HEK293 (cell line): ENCODE data around the gene SPEM2.

ENCODE experiments used
- CTCF ChIA-PET: fragments of 350-600 bp; formaldehyde crosslinking; extraction: SDS; loops from one replicate; lab custom pipeline; 2021; ENCODE audit warnings: antibody characterized with exemption; lab: Yijun Ruan, JAX
- POLR2A ChIA-PET: fragments of 300-600 bp; formaldehyde crosslinking; extraction: SDS; loops from one replicate; lab custom pipeline; 2020; ENCODE audit warnings: antibody characterized with exemption, inconsistent platforms; lab: Yijun Ruan, JAX
- H3K27ac ChIP-seq: fragments of 200-500 bp; sonication (Bioruptor generic); 2 replicates; pipeline ENCODE4 v1.5.1; 2014; ENCODE audit warnings: low read depth, low read length, control low read depth, inconsistent platforms; ENCODE audit errors: extremely low read depth
- H3K36me3 ChIP-seq, 2 experiments: fragments of 200-500 bp in 1 of 2; sonication (Bioruptor generic) in 1 of 2; 1 replicate in 1 of 2; 2 replicates in 1 of 2; pipeline ENCODE4 v1.5.1; 2014 to 2017; ENCODE audit warnings: inconsistent platforms in 2 of 2, low read length in 2 of 2; ENCODE audit not compliant: control insufficient read depth in 2 of 2, insufficient read depth in 1 of 2
- H3K4me1 ChIP-seq: fragments of 200-500 bp; sonication (Bioruptor generic); 2 replicates; pipeline ENCODE4 v1.5.1; 2014; ENCODE audit warnings: mild to moderate bottlenecking, low read length, inconsistent platforms; ENCODE audit not compliant: control insufficient read depth, insufficient read depth
- H3K4me3 ChIP-seq: 2 replicates; pipeline ENCODE4 v1.5.1; 2011; ENCODE audit warnings: low read depth, mild to moderate bottlenecking, control low read depth, low read length, moderate library complexity
- H3K9me3 ChIP-seq: fragments of 200-500 bp; sonication (Bioruptor generic); 2 replicates; pipeline ENCODE4 v1.5.1; 2014; ENCODE audit warnings: low read depth, low read length, inconsistent platforms; ENCODE audit not compliant: control insufficient read depth, insufficient read depth
- FEZF1 ChIP-seq: fragments of 450-650 bp; formaldehyde crosslinking; IDR thresholded peaks from 2 replicates; pipeline ENCODE4 v1.5.1; 2016; ENCODE audit warnings: missing biosample characterization, missing genetic modification characterization
- INSM2 ChIP-seq: fragments of 450-650 bp; formaldehyde crosslinking; IDR thresholded peaks from 2 replicates; pipeline ENCODE4 v1.5.1; 2016; ENCODE audit warnings: missing biosample characterization, missing genetic modification characterization
- PRDM1 ChIP-seq: fragments of 450-650 bp; formaldehyde crosslinking; IDR thresholded peaks from 2 replicates; pipeline ENCODE4; 2016; ENCODE audit warnings: missing biosample characterization, missing genetic modification characterization
- PRDM10 ChIP-seq: fragments of 450-650 bp; formaldehyde crosslinking; IDR thresholded peaks from 2 replicates; pipeline ENCODE4 v1.5.1; 2016; ENCODE audit warnings: missing biosample characterization, missing genetic modification characterization
- SALL2 ChIP-seq: fragments of 450-650 bp; formaldehyde crosslinking; IDR thresholded peaks from 2 replicates; pipeline ENCODE4 v1.5.0; 2017; ENCODE audit warnings: missing biosample characterization, mild to moderate bottlenecking, missing genetic modification characterization, borderline replicate concordance
- YY1 ChIP-seq: fragments of 450-650 bp; formaldehyde crosslinking; IDR thresholded peaks from 2 replicates; pipeline ENCODE4 v1.5.1; 2018; ENCODE audit warnings: missing biosample characterization, missing genetic modification characterization
- ZBTB49 ChIP-seq: fragments of 450-650 bp; formaldehyde crosslinking; IDR thresholded peaks from 2 replicates; pipeline ENCODE4 v1.5.1; 2016; ENCODE audit warnings: missing biosample characterization, missing genetic modification characterization, low read depth
- ZFHX2 ChIP-seq: fragments of 450-650 bp; formaldehyde crosslinking; conservative IDR thresholded peaks from 2 replicates; pipeline ENCODE4 v1.5.1; 2016; ENCODE audit warnings: missing biosample characterization, missing genetic modification characterization
- ZNF239 ChIP-seq: fragments of 450-650 bp; formaldehyde crosslinking; IDR thresholded peaks from 2 replicates; pipeline ENCODE4 v1.5.1; 2016; ENCODE audit warnings: missing biosample characterization, missing genetic modification characterization
- ZNF266 ChIP-seq: fragments of 450-650 bp; formaldehyde crosslinking; IDR thresholded peaks from 2 replicates; pipeline ENCODE4 v1.5.1; 2016; ENCODE audit warnings: missing biosample characterization, missing genetic modification characterization, low read depth
- ZNF311 ChIP-seq: fragments of 450-650 bp; formaldehyde crosslinking; IDR thresholded peaks from 2 replicates; pipeline ENCODE4 v1.5.1; 2017; ENCODE audit warnings: missing biosample characterization, missing genetic modification characterization, borderline replicate concordance
- ZNF341 ChIP-seq: fragments of 450-650 bp; formaldehyde crosslinking; IDR thresholded peaks from 2 replicates; pipeline ENCODE4; 2016; ENCODE audit warnings: low read depth, missing biosample characterization, missing genetic modification characterization
- ZNF473 ChIP-seq: fragments of 450-650 bp; formaldehyde crosslinking; IDR thresholded peaks from 2 replicates; pipeline ENCODE4 v1.5.1; 2017; ENCODE audit warnings: missing biosample characterization, missing genetic modification characterization
- ZNF514 ChIP-seq: fragments of 450-650 bp; formaldehyde crosslinking; IDR thresholded peaks from 2 replicates; pipeline ENCODE4 v1.5.1; 2016; ENCODE audit warnings: missing biosample characterization, missing genetic modification characterization
- ZNF555 ChIP-seq: fragments of 450-650 bp; formaldehyde crosslinking; conservative IDR thresholded peaks from 2 replicates; pipeline ENCODE4 v1.5.1; 2017; ENCODE audit warnings: missing biosample characterization, mild to moderate bottlenecking, missing genetic modification characterization, inconsistent platforms
- ZNF596 ChIP-seq: fragments of 450-650 bp; IDR thresholded peaks from 2 replicates; pipeline ENCODE4 v1.5.0; 2018; ENCODE audit warnings: missing biosample characterization, mild to moderate bottlenecking, missing genetic modification characterization, moderate library complexity
- ZNF600 ChIP-seq: fragments of 450-650 bp; formaldehyde crosslinking; IDR thresholded peaks from 2 replicates; pipeline ENCODE4 v1.5.1; 2016; ENCODE audit warnings: missing biosample characterization, missing genetic modification characterization
- ZNF777 ChIP-seq: fragments of 450-650 bp; formaldehyde crosslinking; IDR thresholded peaks from 2 replicates; pipeline ENCODE4 v1.5.1; 2017; ENCODE audit warnings: missing biosample characterization, missing genetic modification characterization, borderline replicate concordance

SPEM2 gene

GRCh38 chr17:7415784-7416183 is 9.6 kb upstream of the SPEM2 start:
- Histone ChIP-seq H3K36me3 (peaks cover 0 to 50% of the 10 kb centered on the region in 2 experiments; a peak in 2 of 3 replicates), H3K9me3 (no peaks in the 10 kb centered on the region), H3K4me1 (no peaks in the 10 kb centered on the region), H3K4me3 (no peak overlapping the region), H3K27ac (no peak overlapping the region)
- TF ChIP-seq FEZF1 (tag by site-specific recombination) (no peak), ZNF266 (no peak), ZNF311 (no peak), ZNF473 (tag by site-specific recombination) (no peak), ZNF600 (no peak), INSM2 (no peak), ZBTB49 (no peak), YY1 (tag by site-specific recombination) (no peak), ZNF555 (tag by site-specific recombination) (no peak), ZFHX2 (tag by site-specific recombination) (no peak), ZNF514 (no peak), PRDM10 (tag by site-specific recombination) (no peak), ZNF777 (tag by site-specific recombination) (no peak)
- ChIA-PET CTCF (interaction anchor here (0.6 to 1.0 kb wide), 3 partner anchors 8 to 45 kb away, joined by 3 to 4 read pairs (median 3); partner anchors contain the start of gene NLGN2), POLR2A (no interaction called here)

GRCh38 chr17:7416323-7416722 is 9.1 kb upstream of the SPEM2 start:
- Histone ChIP-seq H3K4me3 (no peak overlapping the region), H3K36me3 (peaks cover 0 to 46% of the 10 kb centered on the region in 2 experiments; a peak in 2 of 3 replicates), H3K4me1 (no peaks in the 10 kb centered on the region), H3K27ac (no peak overlapping the region), H3K9me3 (no peaks in the 10 kb centered on the region)
- no peak for TF ChIP-seq ZNF239 (tag by site-specific recombination)
- peak; percentile 71 for TF ChIP-seq ZNF341 (tag by site-specific recombination)
- TF ChIP-seq ZNF596 (tag by site-specific recombination): no peak
- TF ChIP-seq PRDM1 (tag by site-specific recombination): 0 out of 2 replicates have a peak, but pooled peaks have one; percentile 35
- no peak for TF ChIP-seq SALL2 (tag by site-specific recombination)
- ChIA-PET POLR2A (interaction anchor here (0.9 to 1.4 kb wide), 2 partner anchors 10 to 12 kb away, joined by 3 to 5 read pairs; partner anchors contain the start of gene TMEM256), CTCF (interaction anchor here (0.6 to 1.0 kb wide), 3 partner anchors 9 to 45 kb away, joined by 3 to 4 read pairs (median 3); partner anchors contain the start of gene NLGN2)
